Activated CD4-positive, alpha-beta T cell treated with anti-CD3 and anti-CD28 coated beads for 1 hour (primary cell): Measurements from ENCODE around the gene PRKCH.
"Not testable (repeated sequence)": the region's sequence is repeated elsewhere in the genome, so short reads cannot be mapped to it uniquely, and the experiment has no call there.

Experiments
- DNase-seq: peaks from one replicate; pipeline ENCODE4 v3.0.0-alpha.2; 2020

Gene PRKCH

DNA sequence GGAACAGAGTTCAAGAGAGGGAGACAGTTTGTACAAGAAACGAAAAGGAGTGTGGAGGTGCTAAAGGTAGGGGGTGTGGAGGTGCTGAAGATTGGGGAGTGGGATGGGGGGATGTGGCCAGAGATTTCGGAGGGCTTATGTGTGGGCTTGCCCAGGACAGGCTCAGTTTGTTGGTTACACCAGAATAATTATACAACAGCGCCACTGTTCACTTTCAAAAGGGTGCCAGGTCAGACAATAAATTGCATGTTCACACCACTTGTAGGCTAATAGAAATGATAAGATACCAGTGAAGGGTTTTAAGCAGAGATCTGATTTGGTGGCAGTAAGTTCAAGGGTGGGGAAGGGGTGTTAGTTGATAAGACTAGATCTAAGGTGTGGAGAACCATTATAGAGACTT is 75.3 kb downstream of the PRKCH start:
- no peak for DNase-seq

DNA sequence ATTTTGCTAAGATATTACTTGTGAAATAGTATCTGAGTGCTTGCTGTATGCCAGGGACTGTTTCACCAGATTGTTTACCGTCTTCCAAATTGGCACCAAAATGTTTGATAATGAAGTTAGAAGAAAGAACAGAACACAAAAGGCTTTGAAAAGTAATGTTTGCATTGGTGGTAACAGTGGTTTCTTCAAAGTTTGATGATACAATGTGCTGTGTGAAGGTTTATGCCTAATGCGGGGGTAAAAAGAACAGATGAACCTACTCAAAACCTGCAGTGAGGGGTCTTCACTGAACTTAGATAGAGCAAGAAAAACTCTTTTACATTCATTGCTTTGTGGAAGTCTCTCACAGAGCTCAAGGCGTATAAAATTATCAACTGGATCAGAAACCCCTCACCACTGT is 76.2 kb downstream of the PRKCH start:
- no peak for DNase-seq

DNA sequence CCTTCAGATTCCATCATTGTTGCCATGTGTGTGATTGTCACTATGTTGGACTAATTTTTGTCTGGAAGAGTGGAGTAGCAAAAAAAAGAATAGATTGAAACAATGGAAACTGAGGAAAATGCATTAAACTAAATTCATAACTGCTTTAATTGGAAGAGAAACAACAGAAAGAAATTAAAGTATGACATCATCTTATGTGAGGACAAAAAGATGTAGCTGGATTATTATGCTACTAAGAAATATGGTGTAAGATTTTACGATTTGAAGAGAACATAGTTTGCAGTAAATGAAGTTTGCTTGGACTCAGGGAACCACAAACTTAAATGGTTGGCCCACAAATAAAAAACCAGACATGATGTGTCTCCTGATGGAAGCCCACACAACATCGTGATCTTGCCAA is 76.8 kb downstream of the PRKCH start:
- DNase-seq, result no peak

DNA sequence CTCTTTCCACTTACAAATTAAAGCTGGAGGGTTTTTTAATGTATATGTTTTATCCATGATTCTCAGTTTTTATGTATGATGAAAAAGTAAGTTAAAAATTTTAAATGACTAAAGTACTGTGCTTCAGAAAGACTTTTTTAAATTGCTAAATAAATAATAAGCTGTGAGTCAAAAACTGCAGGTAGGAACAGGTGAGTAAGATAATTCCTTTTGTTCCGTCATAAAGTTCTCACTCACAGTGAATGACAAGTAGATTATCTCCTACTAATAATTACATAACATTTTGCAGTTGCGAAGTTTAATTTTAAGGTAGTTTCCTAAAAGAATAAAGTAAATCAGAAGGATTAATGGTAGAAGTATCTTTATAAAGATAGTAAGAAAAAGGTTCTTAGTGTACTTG is 78.0 kb downstream of the PRKCH start:
- DNase-seq, result no peak

DNA sequence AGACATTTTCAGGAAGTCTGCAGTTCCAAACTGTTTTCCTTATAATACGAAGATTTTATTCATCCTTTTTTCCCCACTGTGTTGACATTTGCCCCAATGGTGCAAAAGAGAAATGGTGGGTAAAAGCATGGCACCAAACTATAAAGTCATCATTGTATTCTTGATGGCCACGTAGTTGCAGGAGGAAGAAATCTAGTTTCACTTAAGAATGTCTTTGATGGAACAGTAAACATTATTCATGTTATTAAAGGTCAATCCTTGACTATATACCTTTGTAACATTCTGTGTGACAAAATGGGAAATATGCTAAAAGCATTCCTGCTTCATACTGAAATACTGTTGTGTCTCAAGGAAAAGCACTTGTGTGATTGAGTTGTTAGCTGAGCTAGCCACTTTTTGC is 80.1 kb downstream of the PRKCH start:
- DNase-seq, result no peak

DNA sequence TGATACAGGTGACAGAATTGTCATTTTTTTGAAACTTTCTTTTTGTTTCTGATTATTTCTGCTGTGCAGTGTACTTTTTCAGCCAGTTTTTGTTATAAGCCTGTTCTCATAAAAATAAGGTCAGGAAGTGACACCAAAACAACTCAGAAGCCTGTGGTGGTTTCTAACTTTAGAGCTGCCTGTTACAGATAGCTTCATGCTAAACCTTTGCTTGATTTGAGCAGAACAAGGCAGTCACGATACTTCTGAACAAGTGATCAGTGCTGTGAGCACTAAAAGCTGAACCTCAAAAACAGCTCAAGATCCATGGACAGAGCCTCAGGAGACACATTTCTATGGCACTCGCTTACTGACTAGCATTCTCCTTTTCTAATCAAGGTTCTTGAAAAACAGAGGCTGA is 82.0 kb downstream of the PRKCH start:
- DNase-seq, result no peak

DNA sequence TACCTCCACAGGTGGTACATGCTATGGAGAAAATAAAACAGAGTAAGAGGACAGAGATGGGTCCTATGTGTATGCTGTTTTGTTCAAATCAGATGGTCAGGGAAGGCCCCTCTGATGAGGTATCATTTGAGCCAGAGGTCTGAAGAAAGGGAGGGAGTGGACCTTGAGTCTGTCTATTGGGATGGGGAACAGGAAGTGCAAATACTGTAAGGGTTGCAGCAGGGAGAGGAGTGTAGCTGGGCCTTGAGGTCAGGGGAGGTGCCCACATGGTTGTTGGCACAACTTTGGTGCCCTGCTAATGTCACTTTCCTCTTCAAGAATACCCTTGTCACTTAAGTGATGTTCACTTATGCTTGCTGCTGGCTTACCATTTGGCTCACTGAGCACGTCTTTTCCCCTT is 83.3 kb downstream of the PRKCH start:
- no peak for DNase-seq

DNA sequence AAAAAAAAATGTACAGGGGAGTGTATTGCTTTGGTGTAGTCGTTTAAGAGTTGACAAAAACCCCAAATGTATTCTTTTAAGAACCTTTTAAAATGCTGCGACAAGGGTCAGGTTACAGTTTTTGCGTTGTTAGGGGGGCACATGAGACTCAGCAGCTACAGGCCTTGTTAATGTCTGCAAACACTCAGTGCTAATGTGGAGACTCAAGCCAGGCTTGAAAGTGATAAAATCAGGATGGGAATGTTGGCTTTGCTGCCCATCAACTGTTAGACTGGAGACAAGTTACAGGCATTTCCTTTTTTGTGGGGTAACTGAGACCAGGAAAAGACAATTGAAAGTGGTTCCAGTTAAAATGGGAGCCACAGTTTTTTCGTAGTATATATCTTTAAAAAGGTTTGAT is 84.8 kb downstream of the PRKCH start:
- DNase-seq, result no peak

DNA sequence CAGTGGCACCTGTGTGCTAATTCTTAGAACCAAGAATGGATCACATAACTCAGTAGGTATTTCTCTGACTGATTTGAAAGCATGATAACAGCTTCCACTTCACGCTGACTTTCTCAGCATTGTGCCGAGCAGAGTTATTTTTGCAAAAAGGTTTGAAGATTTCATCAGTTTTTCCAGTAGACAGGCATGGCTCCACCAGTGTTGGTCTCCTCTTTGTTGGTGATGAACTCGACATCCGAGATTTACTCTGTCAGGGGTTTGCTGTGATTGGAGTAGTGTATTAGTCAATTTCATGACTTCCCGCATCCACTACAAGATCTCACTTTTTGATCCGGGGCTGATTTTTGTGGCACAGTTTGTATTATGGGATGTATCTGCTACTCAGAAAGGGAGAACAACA is 85.3 kb downstream of the PRKCH start:
- no peak for DNase-seq

DNA sequence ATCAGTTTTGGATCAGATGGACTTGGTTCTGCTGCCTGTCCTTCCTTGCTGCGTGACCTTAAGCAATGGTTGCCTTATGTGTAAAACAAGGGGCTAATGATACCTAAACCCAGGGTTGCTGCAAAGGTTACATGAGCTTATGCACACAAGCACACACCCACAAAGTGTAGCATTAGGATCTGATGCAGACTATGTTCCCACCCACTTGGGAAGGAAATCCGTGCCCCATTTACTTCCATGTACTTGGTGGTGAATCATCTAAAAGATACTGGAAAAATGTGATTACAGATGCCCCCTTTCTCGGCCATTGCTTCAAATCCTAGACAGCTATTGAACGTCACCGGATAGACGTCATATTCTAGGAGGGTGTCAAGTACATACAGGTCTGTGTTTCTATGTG is 87.1 kb downstream of the PRKCH start:
- DNase-seq, result no peak

DNA sequence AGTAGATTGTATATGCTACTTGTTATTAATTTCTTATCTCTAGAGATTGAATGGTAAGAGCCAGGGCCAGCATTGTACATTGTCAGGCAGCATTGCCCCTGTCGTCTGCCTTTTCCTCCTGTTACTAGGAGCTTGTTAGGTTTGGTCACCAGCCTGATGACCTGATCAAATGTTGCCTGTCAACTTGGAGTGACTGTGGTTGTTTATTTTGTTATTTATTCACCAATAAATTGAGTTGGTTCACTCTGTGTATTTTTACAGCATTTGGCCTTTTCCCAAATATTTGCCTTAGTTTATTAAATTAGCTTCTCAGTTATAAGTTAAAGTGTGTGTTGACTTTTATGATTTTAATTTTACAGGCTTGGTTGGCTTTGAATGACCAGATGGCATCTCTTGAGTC is 88.4 kb downstream of the PRKCH start:
- DNase-seq, result no peak

DNA sequence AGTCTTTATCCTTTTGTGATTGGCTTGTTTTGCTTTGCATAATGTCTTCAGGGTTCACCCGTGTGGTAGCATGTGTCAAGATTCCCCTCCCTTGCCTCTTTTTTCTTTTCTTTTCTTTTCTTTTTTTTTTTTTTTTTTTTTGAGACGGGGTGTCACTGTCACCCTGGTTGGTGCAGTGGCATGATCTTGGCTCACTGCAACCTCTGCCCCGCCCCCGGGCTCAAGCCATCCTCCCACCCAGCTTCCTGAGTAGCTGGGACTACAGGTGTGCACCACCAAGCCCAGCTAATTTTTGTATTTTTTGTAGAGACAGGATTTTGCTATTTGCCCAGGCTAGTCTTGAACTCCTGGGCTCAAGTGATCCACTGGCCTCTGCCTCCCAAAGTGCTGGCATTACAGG is 94.6 kb downstream of the PRKCH start:
- not testable (repeated sequence) for DNase-seq

DNA sequence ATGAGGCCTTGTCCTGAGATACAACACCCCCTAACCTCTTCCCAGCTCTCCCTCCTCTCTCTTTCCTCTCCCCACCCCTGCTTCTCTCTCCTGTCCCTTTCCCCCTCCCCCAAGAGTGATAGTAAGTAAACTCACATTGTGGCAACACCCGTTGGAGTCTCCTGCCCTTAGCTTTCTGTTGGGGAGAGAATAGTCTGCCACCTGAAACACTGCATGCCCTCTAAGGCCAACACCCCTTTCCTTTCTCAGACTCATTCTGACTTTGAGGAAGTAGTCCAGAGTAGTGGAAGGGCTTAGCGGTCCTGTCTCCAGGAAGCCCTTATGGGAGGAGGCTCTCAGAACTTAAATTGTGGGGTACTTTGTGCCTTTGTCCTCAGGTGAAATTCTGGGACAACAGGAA is 95.2 kb downstream of the PRKCH start:
- no peak for DNase-seq

DNA sequence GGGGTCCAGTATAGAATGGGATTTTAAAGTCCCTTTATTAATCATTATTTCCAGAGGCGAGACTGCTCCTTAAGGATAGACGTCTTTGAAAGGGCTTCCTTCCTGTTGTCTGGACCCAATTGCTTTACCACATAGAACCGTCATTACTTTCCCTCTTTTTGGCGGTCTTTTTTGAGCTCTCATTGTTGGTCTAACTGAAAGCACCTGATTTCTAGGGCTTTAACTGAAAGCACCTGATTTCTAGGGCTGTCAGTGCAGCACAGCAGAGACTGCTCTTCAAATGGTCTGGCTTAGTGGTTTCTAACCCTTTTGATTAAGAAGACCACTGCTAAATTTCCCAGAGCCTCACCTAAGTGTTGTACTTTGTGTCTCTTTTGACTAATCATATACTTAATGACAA is 95.8 kb downstream of the PRKCH start:
- DNase-seq, result no peak

DNA sequence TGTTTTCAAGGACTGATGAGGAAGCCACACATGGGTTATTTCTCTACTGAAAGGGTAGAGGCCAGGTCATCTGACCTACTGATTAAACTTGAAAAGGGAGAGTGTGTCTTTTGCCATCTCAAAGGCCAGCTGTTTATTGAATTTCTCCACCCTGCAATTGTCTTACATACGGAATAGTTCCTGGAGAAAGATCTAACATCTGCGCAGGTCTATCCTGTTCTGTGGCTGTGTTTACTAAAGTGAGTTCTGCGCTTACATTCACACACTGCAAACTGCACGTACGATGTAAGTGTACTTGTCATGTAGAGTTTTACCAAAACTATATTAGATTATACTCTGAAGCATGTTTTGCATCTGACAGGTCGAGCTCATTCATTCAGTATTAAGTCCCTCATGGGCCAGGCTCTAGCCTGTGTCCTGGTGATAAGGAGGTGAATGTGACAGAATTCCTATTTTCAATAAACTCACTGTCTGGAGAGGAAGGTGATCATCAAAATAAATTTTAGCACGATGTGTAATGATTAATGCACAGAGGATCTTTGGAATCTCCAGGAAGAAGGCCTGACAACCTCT is 96.6 kb downstream of the PRKCH start:
- no peak for DNase-seq

DNA sequence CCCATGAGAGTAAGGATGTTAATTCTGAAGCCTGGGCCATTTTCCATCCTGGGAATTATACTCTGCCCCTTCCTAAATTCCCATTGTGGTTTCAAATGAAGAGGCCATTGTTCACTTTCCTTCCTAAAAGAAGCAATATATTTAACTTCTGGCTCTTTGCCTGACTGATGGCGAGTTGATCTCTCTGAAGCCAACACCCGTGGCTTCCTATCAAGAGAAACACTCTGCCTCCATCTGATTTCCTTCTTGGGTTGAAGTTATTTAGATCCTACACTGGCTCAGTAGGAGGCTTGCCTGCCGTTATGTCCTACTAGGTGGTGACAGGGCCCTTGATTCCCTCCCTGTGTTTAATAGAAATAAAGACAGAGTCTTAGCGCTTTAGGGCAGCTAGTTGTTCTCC is 97.4 kb downstream of the PRKCH start:
- no peak for DNase-seq

DNA sequence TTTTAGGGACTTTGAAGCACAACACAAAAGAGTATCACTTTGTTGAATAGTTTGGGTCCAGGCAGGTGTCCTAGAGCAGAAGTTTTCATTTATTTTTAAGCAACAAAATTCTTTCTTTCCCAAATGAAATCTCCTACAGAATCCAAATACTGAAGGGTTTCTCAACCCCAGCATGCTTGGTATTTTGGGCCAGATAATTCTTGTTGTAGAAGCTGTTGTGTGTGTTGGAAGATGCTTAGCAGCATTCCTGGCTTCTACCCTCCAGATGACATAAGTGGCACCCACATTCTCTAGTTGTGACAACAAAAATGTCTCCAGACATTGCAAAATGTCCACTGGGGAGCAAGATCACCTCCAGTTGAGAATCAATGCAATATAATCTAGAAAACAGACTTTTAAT is 97.8 kb downstream of the PRKCH start:
- no peak for DNase-seq

DNA sequence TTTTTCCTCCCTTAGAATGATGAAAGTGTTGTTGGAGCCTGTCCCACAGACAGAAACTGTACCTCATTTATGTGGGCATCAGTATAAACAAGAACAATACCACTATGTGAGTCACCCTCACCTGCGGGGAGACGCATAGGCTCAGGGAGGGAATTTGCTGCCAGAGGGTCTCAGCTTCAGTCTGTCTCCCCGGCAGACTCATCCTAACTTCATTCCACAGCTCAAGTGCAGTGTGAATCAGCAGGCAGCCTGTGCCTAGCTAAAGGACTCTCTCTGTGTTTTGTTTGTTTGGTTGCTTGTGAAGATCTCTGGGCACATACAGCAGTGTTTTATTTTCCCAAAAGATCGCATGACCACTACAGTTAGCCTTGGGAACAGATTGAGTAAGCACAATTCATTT is 98.9 kb downstream of the PRKCH start:
- DNase-seq, result peak; percentile 26

DNA sequence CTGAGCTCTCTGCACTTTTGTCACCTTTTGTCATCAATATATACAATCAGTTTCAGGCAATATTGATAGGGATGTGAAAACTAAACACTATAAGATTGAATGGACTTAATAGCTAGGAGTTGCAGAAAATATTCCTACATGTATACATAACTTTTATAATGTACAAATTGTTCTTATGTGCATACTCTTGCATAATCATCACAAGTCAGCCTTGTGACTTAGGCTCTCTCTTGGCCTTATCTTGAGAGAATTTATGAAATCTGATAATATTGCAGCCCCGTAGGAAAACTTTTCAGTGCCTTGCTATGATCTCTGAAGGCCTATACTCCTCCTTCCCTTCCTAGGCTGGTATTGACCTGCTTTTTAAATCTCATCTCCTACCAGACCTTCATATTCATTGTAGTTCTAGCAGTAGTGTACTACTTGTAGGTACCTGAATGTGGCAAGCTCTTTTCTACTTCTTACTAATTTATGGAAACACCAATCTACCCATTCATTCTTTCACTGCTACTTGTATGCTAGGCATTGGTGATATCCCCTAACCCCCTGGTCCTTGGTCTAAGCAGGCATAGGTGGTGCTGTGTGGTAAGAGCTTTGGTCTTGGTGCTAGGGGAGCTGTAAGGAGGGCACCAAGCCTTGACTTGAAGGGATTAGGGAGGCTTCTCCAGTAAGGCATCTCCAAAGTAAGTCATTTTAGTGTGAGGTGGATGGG is 100.0 kb downstream of the PRKCH start:
- DNase-seq, result no peak

DNA sequence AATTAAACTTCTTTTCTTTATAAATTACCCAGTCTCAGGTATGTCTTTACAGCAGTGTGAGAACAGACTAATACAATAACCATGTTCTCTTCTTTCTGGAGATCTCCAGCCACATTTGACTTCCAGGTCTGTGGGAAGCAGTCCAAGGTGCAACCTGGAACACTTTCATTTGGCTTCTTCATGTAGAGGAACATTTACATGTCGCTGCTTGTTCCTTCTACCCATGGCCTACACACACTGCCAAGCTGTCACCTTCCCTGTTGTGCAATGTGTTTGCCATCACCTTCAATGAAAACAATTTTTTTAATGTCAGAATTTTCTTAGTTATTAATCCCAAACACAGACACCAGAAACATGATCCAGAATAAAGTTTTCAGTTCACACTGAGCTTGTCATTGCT is 104.7 kb downstream of the PRKCH start:
- no peak for DNase-seq

DNA sequence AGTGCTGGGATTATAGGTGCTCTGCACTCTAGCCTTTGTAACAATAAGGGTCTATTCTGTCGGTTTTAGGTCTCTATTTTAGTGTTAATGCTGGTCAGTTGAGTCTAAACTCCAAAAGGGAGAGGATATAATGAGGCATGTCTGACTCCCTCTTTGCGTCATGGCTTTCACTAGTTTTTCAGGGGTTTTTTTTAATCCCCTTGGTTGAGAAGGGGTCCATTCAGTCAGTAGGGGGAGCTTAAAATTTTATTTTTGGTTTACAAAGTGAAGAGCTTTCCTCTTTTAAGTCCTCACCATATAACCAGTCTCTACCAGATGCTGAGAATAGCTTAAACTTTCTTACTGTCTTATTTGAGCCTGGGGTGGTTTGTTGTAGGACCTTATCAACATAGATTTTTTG is 106.9 kb downstream of the PRKCH start:
- no peak for DNase-seq

DNA sequence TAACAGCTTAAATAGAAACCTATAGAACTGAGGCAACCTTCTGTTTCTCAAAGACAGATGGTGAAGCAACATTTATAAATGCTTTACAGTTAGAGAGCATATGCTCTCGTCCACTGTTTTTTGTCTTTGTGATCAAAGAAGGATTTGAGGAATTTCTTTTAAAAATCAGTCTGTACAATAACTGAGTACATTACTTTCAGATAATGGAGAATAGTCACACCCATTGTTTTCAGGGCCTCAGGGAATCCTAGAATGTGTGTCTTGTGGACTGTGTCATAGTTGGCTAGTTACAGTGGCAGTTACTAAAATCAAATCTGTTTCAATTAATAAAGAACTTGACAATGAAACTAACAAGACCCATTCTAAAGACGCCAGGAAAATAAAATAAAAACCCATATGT is 107.9 kb downstream of the PRKCH start:
- DNase-seq, result no peak

DNA sequence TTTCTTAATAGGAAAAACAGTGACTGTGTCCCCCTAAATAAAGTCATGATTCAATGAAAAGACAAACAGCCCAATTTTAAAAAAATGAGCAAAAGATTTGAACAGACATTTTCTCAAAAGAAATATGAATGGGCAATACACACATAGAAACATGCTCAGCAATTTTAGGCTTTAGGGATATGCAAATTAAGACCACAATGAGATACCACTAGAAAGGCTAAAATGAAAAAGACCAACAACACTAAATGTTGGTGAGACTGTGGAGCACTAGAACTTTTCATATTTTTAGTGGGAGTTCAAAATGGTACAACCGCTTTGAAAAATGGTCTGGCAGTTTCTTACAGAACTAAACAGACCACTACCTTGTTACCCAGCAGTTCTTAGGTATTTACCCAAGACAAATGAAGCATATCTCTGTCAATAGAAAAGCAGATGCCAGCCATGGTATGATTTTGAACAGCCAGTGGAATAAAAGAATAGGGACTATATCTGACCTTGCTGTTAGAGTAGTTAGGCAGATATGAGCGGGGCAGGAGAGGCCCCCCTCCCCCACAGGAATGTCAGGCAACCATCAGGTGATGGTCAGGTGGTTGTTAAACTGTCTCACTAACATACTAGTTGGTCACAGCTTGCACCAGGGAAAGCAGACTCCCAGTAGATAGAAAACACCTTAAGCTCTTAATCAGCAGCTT is 108.8 kb downstream of the PRKCH start:
- DNase-seq, result no peak

DNA sequence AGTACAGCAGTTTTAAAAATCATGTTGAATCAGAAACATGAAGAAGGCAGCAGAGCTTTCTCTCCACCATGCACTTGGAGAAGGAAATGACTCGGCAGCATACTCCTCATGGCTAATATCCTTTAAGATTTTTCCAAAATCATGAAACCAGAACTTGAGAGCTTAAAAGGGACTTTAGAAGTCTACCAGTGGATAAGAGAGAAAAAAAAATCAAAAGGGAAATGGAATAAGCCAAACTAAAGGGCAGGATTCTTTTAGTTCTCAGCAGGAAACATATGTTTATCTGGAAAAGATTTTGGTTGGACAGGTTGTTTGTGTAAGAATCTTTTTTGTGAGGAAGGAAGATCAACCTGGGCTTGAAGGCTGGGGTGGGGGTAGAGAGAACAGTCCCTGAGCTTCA is 111.8 kb downstream of the PRKCH start:
- DNase-seq, result no peak

DNA sequence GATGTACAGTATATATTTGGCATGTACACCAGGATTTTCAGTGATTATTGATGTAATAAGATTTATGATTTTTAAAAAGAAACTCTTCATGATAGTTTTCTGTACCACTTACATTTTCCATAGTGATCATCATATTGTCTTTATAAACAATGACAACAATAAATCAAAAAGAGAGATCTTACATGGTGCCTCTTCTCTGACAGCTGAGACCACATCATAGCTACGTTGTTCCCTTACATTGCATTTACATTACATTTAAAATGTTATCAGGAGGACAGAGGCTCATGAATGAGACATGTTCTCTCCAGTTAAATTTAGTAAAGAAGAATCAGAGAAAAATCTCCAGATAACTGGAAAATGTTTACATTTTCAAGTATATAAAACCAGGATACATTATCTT is 112.4 kb downstream of the PRKCH start:
- no peak for DNase-seq
